HG03520 (cell line): ENCODE data around the gene MISP3.

Experiments
- ATAC-seq: cut with Tn5 transposase; IDR thresholded peaks from one replicate; pipeline ENCODE4 v1.9.1; 2021; ENCODE audit warnings: mild to moderate bottlenecking, moderate library complexity; ENCODE audit not compliant: unreplicated experiment

The MISP3 gene

DNA sequence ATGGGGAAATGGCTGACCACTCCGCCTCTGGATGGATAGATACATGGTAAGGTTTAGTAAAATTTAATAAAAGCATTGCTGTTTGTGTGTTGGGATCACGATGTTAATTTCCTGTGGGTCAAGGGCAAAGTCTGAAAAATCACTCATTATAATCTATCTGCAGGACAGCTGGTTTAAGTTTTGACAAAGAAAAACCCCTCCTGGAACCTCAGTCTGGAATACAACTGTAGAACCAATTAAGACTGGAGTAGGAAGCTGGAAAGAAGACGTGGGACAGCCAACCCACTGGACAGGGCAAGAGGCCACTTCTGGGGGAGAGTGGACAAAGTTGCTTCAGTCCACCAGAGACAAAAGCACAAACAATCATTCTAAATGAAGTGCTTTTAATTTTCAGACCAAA, 46.6 kb downstream of the MISP3 start:
- no peak for ATAC-seq

DNA sequence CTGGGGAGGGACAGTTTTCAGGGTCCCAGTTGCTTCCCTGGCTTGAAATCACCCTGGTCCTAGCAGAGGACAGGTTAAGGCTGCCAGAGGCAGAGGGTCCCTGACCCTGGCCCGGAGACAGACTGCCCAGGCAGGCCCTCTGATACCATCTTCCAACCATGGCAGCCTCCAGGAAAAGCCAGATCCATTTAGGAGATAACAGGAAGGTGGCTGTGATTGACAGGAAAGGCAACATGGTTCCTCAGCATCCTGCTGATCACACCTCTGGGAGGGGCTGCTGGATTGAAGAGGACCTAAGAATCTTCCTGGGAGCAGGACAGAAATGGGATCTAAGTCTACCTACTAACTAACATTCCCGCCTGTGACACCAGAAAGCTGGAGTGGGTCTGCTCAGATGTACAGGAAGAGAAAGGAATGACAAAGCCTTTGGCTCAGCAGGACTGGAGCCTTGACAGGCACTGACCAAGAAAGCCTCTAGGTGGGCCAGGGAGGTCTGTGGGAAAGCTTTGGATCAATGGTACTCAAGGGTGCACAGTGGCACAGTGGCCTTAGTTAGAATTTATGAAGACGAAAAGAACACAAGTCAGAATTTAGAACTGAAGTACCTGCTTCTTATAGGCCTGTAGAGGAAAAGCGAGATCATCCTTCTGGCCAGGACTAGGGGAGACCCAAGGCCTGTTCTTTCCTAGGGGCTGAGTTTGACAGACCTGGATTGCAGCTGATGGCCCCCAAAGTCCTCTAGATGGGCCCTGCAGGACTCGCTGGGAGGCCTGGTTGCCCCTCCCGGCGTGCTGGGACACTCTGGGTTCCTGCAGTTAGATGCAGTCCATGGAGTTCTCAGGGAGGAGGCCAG, 47.3 kb downstream of the MISP3 start:
- ATAC-seq: no peak

DNA sequence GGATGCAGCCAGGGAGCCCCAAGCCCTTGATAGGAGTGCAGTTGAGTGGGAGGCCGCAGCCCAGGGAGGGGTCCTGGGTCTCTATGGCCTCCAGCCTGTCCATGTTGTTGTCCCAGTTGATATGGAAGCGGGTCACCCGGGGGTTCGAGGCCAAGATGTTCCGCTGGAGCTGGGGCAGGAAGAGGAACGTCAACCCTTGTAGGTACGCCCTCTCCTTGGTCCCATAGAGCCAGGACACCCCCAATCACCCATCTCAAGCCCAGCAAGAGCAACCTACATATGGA, 47.9 kb downstream of the MISP3 start:
- ATAC-seq: no peak

DNA sequence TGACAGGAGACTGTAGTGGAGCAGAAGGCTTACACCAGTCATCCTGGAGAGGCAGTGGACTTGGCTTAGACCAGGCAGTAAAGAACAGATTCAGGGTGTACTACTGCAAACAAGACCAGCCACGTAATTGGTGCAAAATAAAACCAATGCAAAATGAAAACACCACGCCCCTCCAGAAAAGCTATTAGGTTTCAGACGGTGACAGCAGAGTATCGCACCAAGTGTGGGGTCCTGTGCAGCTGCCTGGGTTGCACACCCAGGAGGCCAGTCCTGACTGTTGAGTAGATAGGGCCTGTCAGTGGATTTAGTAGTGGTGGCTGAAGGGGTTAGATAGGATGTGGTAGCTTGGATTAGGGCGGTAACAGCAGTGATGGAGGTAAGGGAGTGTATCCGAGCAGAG, 50.3 kb downstream of the MISP3 start:
- ATAC-seq: no peak
